ENCODE data around the gene ZCCHC7. TPM values are rescaled to one million over a fixed set of nuclear protein-coding genes. Genes with fewer than 3 reads are reported as not detected.

ZCCHC7 gene
- total RNA-seq, 1 donor from 2014 or later = 12.0 TPM

Other genes starting within 250 kb of the ZCCHC7 start
- 1.3 TPM for gene PAX5, start 86.3 kb upstream of the ZCCHC7 start, total RNA-seq (ENCODE audit: unreplicated experiment)